ENCODE data around the gene SLC35A3. TPM values are rescaled to one million over a fixed set of nuclear protein-coding genes. Genes with fewer than 3 reads are reported as not detected.
"Not testable (repeated sequence)": the region's sequence is repeated elsewhere in the genome, so short reads cannot be mapped to it uniquely, and the experiment has no call there.

Gene SLC35A3
- total RNA-seq, 1 donor from 2014 or later = 12.0 TPM

- no peak overlapping the region for H3K27ac Mint-ChIP-seq (ENCODE audit: unreplicated experiment)
- no peaks in the 10 kb centered on the region for H3K27me3 Mint-ChIP-seq (ENCODE audit: low read depth)
- no peak for DNase-seq (ENCODE audit: low read depth, low spot score)
- no peaks in the 10 kb centered on the region for H3K9me3 Mint-ChIP-seq
- TF ChIP-seq CTCF (conservative IDR thresholded peaks at IDR 0.05) = no peak
- H3K4me1 Mint-ChIP-seq = no peaks in the 10 kb centered on the region
- no peaks in the 10 kb centered on the region for H3K36me3 Mint-ChIP-seq (ENCODE audit: low read depth)
- H3K4me3 Mint-ChIP-seq = no peak overlapping the region
Observed at GRCh38 chr1:99955375-99955774, 14.4 kb upstream of the SLC35A3 start.

- Mint-ChIP-seq H3K36me3 (ENCODE audit: low read depth) (no peaks in the 10 kb centered on the region), H3K27me3 (ENCODE audit: low read depth) (no peaks in the 10 kb centered on the region), H3K4me3 (no peak overlapping the region), H3K4me1 (no peaks in the 10 kb centered on the region), H3K27ac (ENCODE audit: unreplicated experiment) (no peak overlapping the region), H3K9me3 (no peaks in the 10 kb centered on the region)
- no peak for DNase-seq (ENCODE audit: low read depth, low spot score)
- TF ChIP-seq CTCF (conservative IDR thresholded peaks at IDR 0.05) = no peak
Observed at GRCh38 chr1:99956755-99957154, 13.0 kb upstream of the SLC35A3 start.

- Mint-ChIP-seq H3K27me3 (ENCODE audit: low read depth) (no peaks in the 10 kb centered on the region), H3K27ac (ENCODE audit: unreplicated experiment) (no peak overlapping the region), H3K36me3 (ENCODE audit: low read depth) (no peaks in the 10 kb centered on the region), H3K4me3 (no peak overlapping the region), H3K9me3 (no peaks in the 10 kb centered on the region), H3K4me1 (no peaks in the 10 kb centered on the region)
- no peak for DNase-seq (ENCODE audit: low read depth, low spot score)
- TF ChIP-seq CTCF (conservative IDR thresholded peaks at IDR 0.05) = no peak
Observed at GRCh38 chr1:99957818-99958217, 12.0 kb upstream of the SLC35A3 start.

- H3K4me1 Mint-ChIP-seq; H3K36me3 Mint-ChIP-seq (ENCODE audit: low read depth); H3K4me3 Mint-ChIP-seq; H3K27me3 Mint-ChIP-seq (ENCODE audit: low read depth); H3K27ac Mint-ChIP-seq (ENCODE audit: unreplicated experiment); DNase-seq (ENCODE audit: low read depth, low spot score); H3K9me3 Mint-ChIP-seq: not testable (repeated sequence)
Observed at GRCh38 chr1:99959189-99959705, 10.5 kb upstream of the SLC35A3 start.

- not testable (repeated sequence) for H3K4me3 Mint-ChIP-seq; H3K4me1 Mint-ChIP-seq; H3K9me3 Mint-ChIP-seq; H3K36me3 Mint-ChIP-seq (ENCODE audit: low read depth); H3K27me3 Mint-ChIP-seq (ENCODE audit: low read depth); DNase-seq (ENCODE audit: low read depth, low spot score); H3K27ac Mint-ChIP-seq (ENCODE audit: unreplicated experiment)
Observed at GRCh38 chr1:99960260-99960659, 9.5 kb upstream of the SLC35A3 start.

GRCh38 chr1:99963041-99963795 lies 6.6 kb upstream of the SLC35A3 start:
- no peak overlapping the region for H3K27ac Mint-ChIP-seq (ENCODE audit: unreplicated experiment)
- no peak for DNase-seq (ENCODE audit: low read depth, low spot score)
- no peaks in the 10 kb centered on the region for H3K9me3 Mint-ChIP-seq
- H3K27me3 Mint-ChIP-seq (ENCODE audit: low read depth) = no peaks in the 10 kb centered on the region
- no peak for TF ChIP-seq CTCF (conservative IDR thresholded peaks at IDR 0.05)
- no peaks in the 10 kb centered on the region for H3K36me3 Mint-ChIP-seq (ENCODE audit: low read depth)
- H3K4me3 Mint-ChIP-seq = no peak overlapping the region
- no peaks in the 10 kb centered on the region for H3K4me1 Mint-ChIP-seq

Measured in neural crest cell (in vitro differentiated cells).